ENCODE data around the gene AP3S1. TPM values are rescaled to one million over a fixed set of nuclear protein-coding genes. Genes with fewer than 3 reads are reported as not detected.

AP3S1 gene
- total RNA-seq, 2 experiments from 2014 or later: 33.2 to 33.6 TPM

GRCh38 chr5:115948091-115948534 lies 106.4 kb downstream of the AP3S1 start:
- Mint-ChIP-seq H3K27me3 (peaks cover 14% of the 10 kb centered on the region), H3K27ac (no peak overlapping the region), H3K36me3 (ENCODE audit: low read depth) (no peaks in the 10 kb centered on the region), H3K9me3 (no peaks in the 10 kb centered on the region), H3K4me3 (no peak overlapping the region), H3K4me1 (ENCODE audit: low read depth) (no peaks in the 10 kb centered on the region)
- no peak overlapping the region for H3K27ac ChIP-seq (ENCODE audit: low read depth in 1 of 2, low read length in 2 of 2)
- DNase-seq (no peak), ATAC-seq (ENCODE audit: poor library complexity) (no peak)
- ChIA-PET POLR2A (no interaction called here), CTCF (no interaction called here)
- intact Hi-C loops (cut with DNase I, micrococcal nuclease): no loop called here
- H3K4me1 ChIP-seq (ENCODE audit: insufficient read depth, low read length): no peaks in the 10 kb centered on the region
- H3K36me3 ChIP-seq (ENCODE audit: insufficient read depth, low read length): no peaks in the 10 kb centered on the region
- TF ChIP-seq, protein P1, sequence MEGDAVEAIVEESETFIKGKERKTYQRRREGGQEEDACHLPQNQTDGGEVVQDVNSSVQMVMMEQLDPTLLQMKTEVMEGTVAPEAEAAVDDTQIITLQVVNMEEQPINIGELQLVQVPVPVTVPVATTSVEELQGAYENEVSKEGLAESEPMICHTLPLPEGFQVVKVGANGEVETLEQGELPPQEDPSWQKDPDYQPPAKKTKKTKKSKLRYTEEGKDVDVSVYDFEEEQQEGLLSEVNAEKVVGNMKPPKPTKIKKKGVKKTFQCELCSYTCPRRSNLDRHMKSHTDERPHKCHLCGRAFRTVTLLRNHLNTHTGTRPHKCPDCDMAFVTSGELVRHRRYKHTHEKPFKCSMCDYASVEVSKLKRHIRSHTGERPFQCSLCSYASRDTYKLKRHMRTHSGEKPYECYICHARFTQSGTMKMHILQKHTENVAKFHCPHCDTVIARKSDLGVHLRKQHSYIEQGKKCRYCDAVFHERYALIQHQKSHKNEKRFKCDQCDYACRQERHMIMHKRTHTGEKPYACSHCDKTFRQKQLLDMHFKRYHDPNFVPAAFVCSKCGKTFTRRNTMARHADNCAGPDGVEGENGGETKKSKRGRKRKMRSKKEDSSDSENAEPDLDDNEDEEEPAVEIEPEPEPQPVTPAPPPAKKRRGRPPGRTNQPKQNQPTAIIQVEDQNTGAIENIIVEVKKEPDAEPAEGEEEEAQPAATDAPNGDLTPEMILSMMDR (IDR thresholded peaks at IDR 0.05): no peak
- no peaks in the 10 kb centered on the region for H3K9me3 ChIP-seq (ENCODE audit: control insufficient read depth in 1 of 2, insufficient read depth in 1 of 2, low read length in 2 of 2)
- H3K27me3 ChIP-seq (ENCODE audit: control insufficient read depth in 1 of 2, insufficient read depth in 2 of 2, low read length in 2 of 2): peaks cover 0 to 3% of the 10 kb centered on the region in 2 experiments
- H3K4me3 ChIP-seq (ENCODE audit: low read length): no peak overlapping the region

DNA sequence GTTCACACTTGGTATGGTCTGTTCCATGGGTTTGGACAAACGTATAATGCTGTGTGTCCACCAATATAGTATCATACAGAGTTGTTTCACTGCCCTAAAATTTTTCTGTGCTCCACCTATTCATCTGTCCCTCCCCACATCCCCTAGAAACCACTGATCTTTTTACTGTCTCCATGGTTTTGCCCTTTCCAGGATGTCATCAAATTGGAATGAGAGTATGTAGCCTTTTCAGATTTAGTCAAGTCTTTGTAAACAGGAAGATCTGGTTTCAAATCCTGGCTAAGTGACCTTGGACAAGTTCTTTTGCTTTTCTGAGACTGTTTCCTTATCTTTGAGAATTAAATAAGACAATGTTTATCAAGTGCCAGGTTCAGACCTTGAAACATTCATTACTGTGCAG lies 107.4 kb downstream of the AP3S1 start:
- Mint-ChIP-seq H3K4me1 (ENCODE audit: low read depth) (no peaks in the 10 kb centered on the region), H3K9me3 (no peaks in the 10 kb centered on the region), H3K36me3 (ENCODE audit: low read depth) (no peaks in the 10 kb centered on the region), H3K27me3 (peaks cover 23% of the 10 kb centered on the region), H3K4me3 (no peak overlapping the region), H3K27ac (no peak overlapping the region)
- Histone ChIP-seq H3K4me3 (ENCODE audit: low read length) (no peak overlapping the region), H3K27ac (ENCODE audit: low read depth in 1 of 2, low read length in 2 of 2) (no peak overlapping the region), H3K4me1 (ENCODE audit: insufficient read depth, low read length) (no peaks in the 10 kb centered on the region), H3K36me3 (ENCODE audit: insufficient read depth, low read length) (no peaks in the 10 kb centered on the region), H3K9me3 (ENCODE audit: control insufficient read depth in 1 of 2, insufficient read depth in 1 of 2, low read length in 2 of 2) (no peaks in the 10 kb centered on the region), H3K27me3 (ENCODE audit: control insufficient read depth in 1 of 2, insufficient read depth in 2 of 2, low read length in 2 of 2) (peaks cover 0 to 6% of the 10 kb centered on the region in 2 experiments)
- TF ChIP-seq, protein P1 (IDR thresholded peaks at IDR 0.05): no peak
- ATAC-seq (ENCODE audit: poor library complexity): no peak
- intact Hi-C loops (cut with DNase I, micrococcal nuclease): no loop called here
- DNase-seq: no peak
- ChIA-PET POLR2A (no interaction called here), CTCF (no interaction called here)

DNA sequence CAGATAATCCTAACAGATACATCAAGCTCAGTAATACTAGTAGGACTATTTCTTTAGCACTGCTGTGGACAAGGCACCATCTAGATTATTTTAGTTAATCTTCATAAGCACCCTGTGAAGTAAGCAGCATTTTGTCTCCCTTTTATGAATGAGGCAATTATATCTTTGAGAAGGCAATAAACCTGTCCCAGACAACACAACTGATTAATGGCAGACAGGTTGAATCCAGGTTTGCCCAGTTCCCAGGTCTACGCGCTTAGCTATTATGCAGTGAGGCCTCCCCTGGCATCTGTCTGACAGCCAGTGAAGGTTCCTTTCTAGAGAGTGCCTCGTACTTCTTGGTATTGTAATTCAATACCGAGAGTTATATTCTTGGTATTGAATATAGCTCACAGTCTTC lies 110.9 kb downstream of the AP3S1 start:
- POLR2A ChIA-PET: no interaction called here

More for the DNA sequence above, 110.9 kb downstream of the AP3S1 start:
- ATAC-seq (ENCODE audit: poor library complexity): no peak
- TF ChIP-seq, protein P1 (IDR thresholded peaks at IDR 0.05): no peak
- H3K4me1 ChIP-seq (ENCODE audit: insufficient read depth, low read length): no peaks in the 10 kb centered on the region
- no peaks in the 10 kb centered on the region for H3K36me3 ChIP-seq (ENCODE audit: insufficient read depth, low read length)
- no peaks in the 10 kb centered on the region for H3K9me3 ChIP-seq (ENCODE audit: control insufficient read depth in 1 of 2, insufficient read depth in 1 of 2, low read length in 2 of 2)
- Mint-ChIP-seq H3K4me1 (ENCODE audit: low read depth) (no peaks in the 10 kb centered on the region), H3K9me3 (no peaks in the 10 kb centered on the region), H3K27me3 (peaks cover 29% of the 10 kb centered on the region), H3K4me3 (no peak overlapping the region), H3K27ac (no peak overlapping the region), H3K36me3 (ENCODE audit: low read depth) (no peaks in the 10 kb centered on the region)
- peaks cover 4 to 21% of the 10 kb centered on the region in 2 experiments for H3K27me3 ChIP-seq (ENCODE audit: control insufficient read depth in 1 of 2, insufficient read depth in 2 of 2, low read length in 2 of 2)
- no peak overlapping the region for H3K27ac ChIP-seq (ENCODE audit: low read depth in 1 of 2, low read length in 2 of 2)
- no peak for DNase-seq
- CTCF ChIA-PET: interaction anchor here (1.0 kb wide), 1 partner anchor 13 kb away, joined by 3 read pairs; no protein-coding TSS in a partner anchor
- intact Hi-C loops (cut with DNase I, micrococcal nuclease): no loop called here
- H3K4me3 ChIP-seq (ENCODE audit: low read length): no peak overlapping the region

All from CD4-positive, alpha-beta T cell (primary cell).